Measurements from ENCODE around the gene TNFSF9. TPM values are rescaled to one million over a fixed set of nuclear protein-coding genes. Genes with fewer than 3 reads are reported as not detected.
A peak's percentile ranks its signal among the peaks of the same experiment; 100 is the strongest.
"Not testable (repeated sequence)": the region's sequence is repeated elsewhere in the genome, so short reads cannot be mapped to it uniquely, and the experiment has no call there.

The TNFSF9 gene
- polyA plus RNA-seq, 2 of the 4 experiments (the other 2 are of a cell fraction), result 6.3 to 15.9 TPM

- 70% methylated on average over 11 of the region's 11 CpGs for WGBS (ENCODE audit: missing lambda C conversion rate)
- DNase-seq (ENCODE audit: low read depth in 1 of 2, low spot score in 1 of 2) (no peak), FAIRE-seq (no peak), ATAC-seq (no peak)
- no peak overlapping the region for H3K27ac ChIP-seq
- ChIA-PET CTCF (interaction anchor here (0.6 to 1.0 kb wide), 2 partner anchors 75 to 988 kb away, joined by 3 read pairs; partner anchors contain the start of gene DENND1C), POLR2A (no interaction called here)
- TF ChIP-seq ZC3H11A (IDR thresholded peaks at IDR 0.05) (no peak), ESRRA (IDR thresholded peaks at IDR 0.05; ENCODE audit: borderline replicate concordance, low read length) (no peak), NFE2L2 (conservative IDR thresholded peaks at IDR 0.05; ENCODE audit: low read length) (no peak), MAFK (IDR thresholded peaks at IDR 0.05; ENCODE audit: partially characterized antibody) (no peak), ZSCAN20 (CRISPR knock-in tag; IDR thresholded peaks at IDR 0.05) (no peak), GATA3 (IDR thresholded peaks at IDR 0.05; ENCODE audit: borderline replicate concordance) (no peak), POLR2A (IDR thresholded peaks at IDR 0.05; ENCODE audit: low read length) (no peak), HOXB13 (CRISPR knock-in tag; IDR thresholded peaks at IDR 0.05; ENCODE audit: low read depth) (no peak), POLR2AphosphoS2 (conservative IDR thresholded peaks at IDR 0.05; ENCODE audit: low read length) (no peak), PBX3 (IDR thresholded peaks at IDR 0.05) (no peak), HES2 (IDR thresholded peaks at IDR 0.05) (no peak), CEBPB (IDR thresholded peaks at IDR 0.05) (no peak), NR3C1 (IDR thresholded peaks at IDR 0.05) (no peak), HOXB5 (CRISPR knock-in tag; IDR thresholded peaks at IDR 0.05) (no peak), TP53 (CRISPR knock-in tag; IDR thresholded peaks at IDR 0.05) (no peak), SMC3 (IDR thresholded peaks at IDR 0.05) (no peak)
- H3K4me1 ChIP-seq, result peaks cover 11% of the 10 kb centered on the region
- no peaks in the 10 kb centered on the region for H3K9me3 ChIP-seq
- no peak overlapping the region for H3K4me3 ChIP-seq
- H3K4me2 ChIP-seq, result no peak overlapping the region
Observed at GRCh38 chr19:6556480-6557195, 25.8 kb downstream of the TNFSF9 start.

GRCh38 chr19:6562437-6562836 lies 31.6 kb downstream of the TNFSF9 start:
- H3K4me3 ChIP-seq; DNase-seq (ENCODE audit: low read depth in 1 of 2, low spot score in 1 of 2); H3K27ac ChIP-seq; H3K9me3 ChIP-seq; ATAC-seq; FAIRE-seq; POLR2A ChIA-PET; H3K4me1 ChIP-seq; H3K4me2 ChIP-seq: not testable (repeated sequence)
- TF ChIP-seq RAD21 (conservative IDR thresholded peaks at IDR 0.05 in 1 of 2, IDR thresholded peaks at IDR 0.05 in 1 of 2), result peak; percentile 39; a peak in 4 of 5 replicates
- TF ChIP-seq SMC3 (IDR thresholded peaks at IDR 0.05), result peak; percentile 39; the same call in 2 of the 3 replicates
- TF ChIP-seq CTCF (IDR thresholded peaks at IDR 0.05), result peak; percentile 20; the same call in 1 of the 3 replicates
- 5% methylated on average over 1 of the region's 1 CpG for WGBS (ENCODE audit: missing lambda C conversion rate)
- CTCF ChIA-PET, result interaction anchor here (0.7 to 3.2 kb wide), 3 partner anchors 17 to 306 kb away, joined by 4 to 14 read pairs (median 4); no protein-coding TSS in a partner anchor

- CTCF ChIA-PET, result interaction anchor here (1.3 to 3.2 kb wide), 2 partner anchors 19 to 68 kb away, joined by 3 to 14 read pairs; no protein-coding TSS in a partner anchor
- FAIRE-seq (no peak), DNase-seq (ENCODE audit: low read depth in 1 of 2, low spot score in 1 of 2) (peak in 1 of 2 experiments; percentile 33), ATAC-seq (no peak)
- peaks cover 5% of the 10 kb centered on the region; the same call in 2 of the 3 replicates for H3K9me3 ChIP-seq
- H3K27ac ChIP-seq, result no peak overlapping the region
- TF ChIP-seq FOSB (CRISPR knock-in tag; IDR thresholded peaks at IDR 0.05) (no peak), REST (IDR thresholded peaks at IDR 0.05) (peak; percentile 88), BHLHE40 (IDR thresholded peaks at IDR 0.05; ENCODE audit: low read depth, low read length) (no peak)
- 64% methylated on average over 2 of the region's 2 CpGs for WGBS (ENCODE audit: missing lambda C conversion rate)
- peaks cover 16% of the 10 kb centered on the region for H3K4me1 ChIP-seq
- no peak overlapping the region for H3K4me3 ChIP-seq
- POLR2A ChIA-PET, result no interaction called here
- no peak overlapping the region for H3K4me2 ChIP-seq
Observed at GRCh38 chr19:6564393-6564792, 33.6 kb downstream of the TNFSF9 start.

- Histone ChIP-seq H3K4me1 (peaks cover 16% of the 10 kb centered on the region), H3K9me3 (peaks cover 12% of the 10 kb centered on the region)
- FAIRE-seq; H3K4me2 ChIP-seq; H3K4me3 ChIP-seq; ATAC-seq; DNase-seq (ENCODE audit: low read depth in 1 of 2, low spot score in 1 of 2); POLR2A ChIA-PET; H3K27ac ChIP-seq: not testable (repeated sequence)
- WGBS (ENCODE audit: missing lambda C conversion rate), result 8% methylated on average over 3 of the region's 3 CpGs
- CTCF ChIA-PET, result interaction anchor here (0.9 to 1.6 kb wide), 2 partner anchors 9 to 14 kb away, joined by 3 to 4 read pairs; no protein-coding TSS in a partner anchor
Observed at GRCh38 chr19:6566727-6567126, 35.9 kb downstream of the TNFSF9 start.
